Neutrophil (primary cell): ENCODE data around the gene PTPMT1.
A peak's percentile ranks its signal among the peaks of the same experiment; 100 is the strongest.
"Not testable (repeated sequence)": the region's sequence is repeated elsewhere in the genome, so short reads cannot be mapped to it uniquely, and the experiment has no call there.

ENCODE experiments used
- H3K27ac ChIP-seq: fragments of 200-600 bp; sonication (generic); 2 replicates; pipeline ENCODE4 v1.5.1; 2016; ENCODE audit warnings: mild to moderate bottlenecking, moderate library complexity
- H3K27me3 ChIP-seq: fragments of 200-600 bp; sonication (generic); 2 replicates; pipeline ENCODE4 v1.6.0; 2016; ENCODE audit warnings: mild to moderate bottlenecking
- H3K36me3 ChIP-seq: fragments of 200-600 bp; sonication (generic); 2 replicates; pipeline ENCODE4 v1.5.1; 2017
- H3K4me1 ChIP-seq, 2 experiments: fragments of 200-600 bp in 1 of 2; sonication (generic) in 1 of 2; 1 replicate in 1 of 2; 2 replicates in 1 of 2; pipeline versions ENCODE4 v1.5.1 to v1.6.1; 2013 to 2016; ENCODE audit warnings: low read depth in 1 of 2, low read length in 1 of 2, mild to moderate bottlenecking in 1 of 2, moderate library complexity in 1 of 2; ENCODE audit not compliant: control insufficient read depth in 1 of 2, insufficient read depth in 1 of 2
- H3K4me3 ChIP-seq, 2 experiments: fragments of 200-600 bp in 1 of 2; sonication (generic) in 1 of 2; 1 replicate in 1 of 2; 2 replicates in 1 of 2; pipeline ENCODE4 v1.5.1; 2013 to 2016; ENCODE audit warnings: low read depth in 1 of 2, low read length in 1 of 2, mild to moderate bottlenecking in 1 of 2, moderate library complexity in 1 of 2
- H3K9me3 ChIP-seq: fragments of 200-600 bp; sonication (generic); 2 replicates; pipeline ENCODE4 v1.5.1; 2016
- CTCF ChIP-seq: fragments of 200-600 bp; sonication (generic); IDR thresholded peaks from 2 replicates; pipeline ENCODE4 v1.5.1; 2016; ENCODE audit warnings: antibody characterized with exemption

The PTPMT1 gene

DNA sequence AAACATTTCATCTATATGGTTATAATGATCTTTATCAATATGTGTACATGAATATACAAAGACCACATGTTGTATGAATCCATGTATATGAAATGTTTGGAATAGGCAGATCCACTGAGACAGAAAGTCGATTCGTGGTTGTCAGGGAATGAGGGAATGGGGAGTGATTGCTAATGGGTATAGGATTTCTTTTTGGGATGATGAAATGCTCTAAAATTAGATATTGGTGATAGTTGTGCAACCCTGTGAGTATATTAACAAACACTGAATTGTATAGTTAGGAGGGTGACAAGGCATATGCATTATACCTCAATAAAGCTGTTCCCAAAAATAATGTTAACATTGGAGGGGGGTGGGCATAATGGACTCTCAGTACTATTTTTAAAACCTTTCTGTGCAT lies 5.0 kb upstream of the PTPMT1 start:
- Histone ChIP-seq H3K4me3 (no peak overlapping the region), H3K27ac (no peak overlapping the region), H3K36me3 (no peaks in the 10 kb centered on the region), H3K4me1 (peaks cover 5 to 8% of the 10 kb centered on the region in 2 experiments), H3K9me3 (no peaks in the 10 kb centered on the region), H3K27me3 (no peaks in the 10 kb centered on the region)
- TF ChIP-seq CTCF: no peak

- not testable (repeated sequence) for H3K36me3 ChIP-seq, H3K27ac ChIP-seq, H3K27me3 ChIP-seq, H3K4me3 ChIP-seq, H3K9me3 ChIP-seq
- peaks cover 15% of the 10 kb centered on the region in 2 experiments for H3K4me1 ChIP-seq
These were observed 3.0 kb upstream of the PTPMT1 start for GRCh38 chr11:47562393-47562792.

GRCh38 chr11:47564366-47564765 lies 1.0 kb upstream of the PTPMT1 start:
- H3K27me3 ChIP-seq, H3K27ac ChIP-seq, H3K4me3 ChIP-seq, H3K36me3 ChIP-seq, H3K9me3 ChIP-seq: not testable (repeated sequence)
- H3K4me1 ChIP-seq: peaks cover 15% of the 10 kb centered on the region in 2 experiments

- peak overlapping the region; percentile 79 to 86 for H3K4me3 ChIP-seq
- no peak for TF ChIP-seq CTCF
- H3K4me1 ChIP-seq: peaks cover 15% of the 10 kb centered on the region in 2 experiments
- no peaks in the 10 kb centered on the region for H3K27me3 ChIP-seq
- H3K9me3 ChIP-seq: no peaks in the 10 kb centered on the region
- H3K27ac ChIP-seq: peak overlapping the region; percentile 65
- H3K36me3 ChIP-seq: no peaks in the 10 kb centered on the region
These were observed 463 bp upstream of the PTPMT1 start for GRCh38 chr11:47564933-47565339.

- TF ChIP-seq CTCF: no peak
- H3K4me1 ChIP-seq: peaks cover 15 to 21% of the 10 kb centered on the region in 2 experiments
These were observed 825 bp downstream of the PTPMT1 start for GRCh38 chr11:47566149-47566698.

GRCh38 chr11:47569646-47570045 lies 4.2 kb downstream of the PTPMT1 start:
- Histone ChIP-seq H3K4me1 (peaks cover 15 to 21% of the 10 kb centered on the region in 2 experiments), H3K9me3 (no peaks in the 10 kb centered on the region), H3K27me3 (no peaks in the 10 kb centered on the region), H3K4me3 (no peak overlapping the region), H3K27ac (no peak overlapping the region), H3K36me3 (peaks cover 36% of the 10 kb centered on the region)
- no peak for TF ChIP-seq CTCF

More at GRCh38 chr11:47566149-47566698, 825 bp downstream of the PTPMT1 start:
- peak overlapping the region; percentile 79 to 86 for H3K4me3 ChIP-seq
- peaks cover 2% of the 10 kb centered on the region for H3K36me3 ChIP-seq
- H3K9me3 ChIP-seq: no peaks in the 10 kb centered on the region
- peak overlapping the region; percentile 65 for H3K27ac ChIP-seq
- H3K27me3 ChIP-seq: no peaks in the 10 kb centered on the region
